Caco-2 (cell line): ENCODE measurements around the gene NFATC1. TPM values are rescaled to one million over a fixed set of nuclear protein-coding genes. Genes with fewer than 3 reads are reported as not detected.

Experiments
- BruUV-seq: library from RNA; stranded (reverse); fragments of 400-500 nt; replicated peaks from 2 replicates; lab custom pipeline; 2021; lab: Mats Ljungman, UMichigan
- CTCF ChIA-PET: fragments of 300-600 bp; sonication (Branson Sonifier 250); formaldehyde crosslinking; loops from one replicate; lab custom pipeline; 2022; ENCODE audit warnings: antibody characterized with exemption; lab: Charles Lee
- POLR2A ChIA-PET: fragments of 300-600 bp; sonication (Branson Sonifier 250); formaldehyde crosslinking; loops from one replicate; lab custom pipeline; 2022; ENCODE audit warnings: antibody characterized with exemption; lab: Charles Lee
- DNase-seq, 2 experiments: peaks; one replicate each; pipeline versions ENCODE4 v3.0.0 to v3.0.0-alpha.2; 2020 to 2022
- H3K27me3 ChIP-seq: replicated peaks from 2 replicates; pipeline ENCODE4 v1.6.0; 2011; ENCODE audit warnings: low read length; ENCODE audit not compliant: control insufficient read depth, insufficient read depth
- H3K36me3 ChIP-seq: 2 replicates; pipeline ENCODE4 v1.5.1; 2011; ENCODE audit warnings: low read length; ENCODE audit not compliant: control insufficient read depth, insufficient read depth
- H3K4me1 ChIP-seq: fragments of 250-450 bp; sonication (Bioruptor Pico); 2 replicates; pipeline ENCODE4 v1.5.1; 2020; ENCODE audit warnings: mild to moderate bottlenecking
- H3K4me3 ChIP-seq: 2 replicates; pipeline ENCODE4 v1.5.1; 2011; ENCODE audit warnings: low read depth, mild to moderate bottlenecking, control low read depth, low read length
- H3K9me3 ChIP-seq: fragments of 250-450 bp; sonication (Bioruptor Pico); 2 replicates; pipeline ENCODE4 v1.5.1; 2020; ENCODE audit warnings: mild to moderate bottlenecking, moderate library complexity
- H3K27ac Mint-ChIP-seq: one replicate; pipeline ENCODE4 v1.8.0; 2022; ENCODE audit warnings: mixed read lengths; ENCODE audit not compliant: unreplicated experiment
- H3K27me3 Mint-ChIP-seq: one replicate; pipeline ENCODE4 v1.8.0; 2022; ENCODE audit warnings: mixed read lengths; ENCODE audit not compliant: insufficient read depth, unreplicated experiment
- H3K36me3 Mint-ChIP-seq: one replicate; pipeline ENCODE4 v1.8.0; 2022; ENCODE audit warnings: mild to moderate bottlenecking, mixed read lengths; ENCODE audit not compliant: insufficient read depth, unreplicated experiment
- H3K4me1 Mint-ChIP-seq: one replicate; pipeline ENCODE4 v1.8.0; 2022; ENCODE audit warnings: low read depth, mixed read lengths; ENCODE audit not compliant: unreplicated experiment
- H3K4me3 Mint-ChIP-seq: one replicate; pipeline ENCODE4 v1.8.0; 2022; ENCODE audit warnings: mild to moderate bottlenecking, moderate library complexity, mixed read lengths; ENCODE audit not compliant: unreplicated experiment
- H3K9me3 Mint-ChIP-seq: one replicate; pipeline ENCODE4 v1.8.0; 2022; ENCODE audit warnings: mixed read lengths; ENCODE audit not compliant: unreplicated experiment
- CTCF ChIP-seq, 2 experiments: fragments of 200-600 bp in 1 of 2; IDR thresholded peaks; 1 replicate in 1 of 2; 2 replicates in 1 of 2; pipeline versions ENCODE4 v1.5.1 to v1.8.0; 2011 to 2022; ENCODE audit warnings: antibody characterized with exemption in 1 of 2, control low read depth in 1 of 2, inconsistent platforms in 1 of 2, low read depth in 1 of 2, low read length in 1 of 2, mild to moderate bottlenecking in 1 of 2, moderate library complexity in 1 of 2; ENCODE audit not compliant: insufficient read depth in 1 of 2, severe bottlenecking in 1 of 2, unreplicated experiment in 1 of 2
- intact Hi-C: fragments of 100-400 bp; cut with micrococcal nuclease; formaldehyde crosslinking; loops from one replicate; pipeline ENCODE4 v1.10.0; 2022; ENCODE audit not compliant: unreplicated experiment
- total RNA-seq: library from RNA; stranded (reverse); gene quantifications from 2 replicates; pipeline ENCODE4 v1.2.3, GENCODE V29; 2022

NFATC1 gene
- total RNA-seq, 1 experiment from 2014 or later: 0.66 TPM

DNA sequence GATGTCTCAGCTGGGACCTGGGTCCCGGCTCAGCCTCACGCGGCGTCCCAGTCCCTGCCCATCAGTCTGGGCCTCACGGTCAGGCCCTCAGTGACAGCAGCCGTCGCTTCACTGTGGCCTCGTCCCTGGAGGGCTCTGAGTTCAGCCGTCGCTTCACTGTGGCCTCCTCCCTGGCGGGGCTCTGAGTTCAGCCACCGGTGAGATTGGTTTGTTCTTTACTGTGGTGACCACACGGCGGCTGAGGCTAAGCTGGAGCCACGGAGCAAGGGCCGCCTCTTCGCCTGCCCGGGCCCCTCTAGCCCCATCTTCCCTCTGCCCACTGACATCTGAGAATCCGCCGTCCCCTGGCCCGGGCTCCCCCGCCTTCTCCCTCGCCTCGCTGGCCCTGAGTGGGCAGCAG lies 51.2 kb downstream of the NFATC1 start:
- no peak for TF ChIP-seq CTCF (IDR thresholded peaks at IDR 0.05; ENCODE audit: insufficient read depth in 1 of 2, low read depth in 1 of 2, low read length in 1 of 2, severe bottlenecking in 1 of 2, unreplicated experiment in 1 of 2)
- intact Hi-C loops: no loop called here

DNA sequence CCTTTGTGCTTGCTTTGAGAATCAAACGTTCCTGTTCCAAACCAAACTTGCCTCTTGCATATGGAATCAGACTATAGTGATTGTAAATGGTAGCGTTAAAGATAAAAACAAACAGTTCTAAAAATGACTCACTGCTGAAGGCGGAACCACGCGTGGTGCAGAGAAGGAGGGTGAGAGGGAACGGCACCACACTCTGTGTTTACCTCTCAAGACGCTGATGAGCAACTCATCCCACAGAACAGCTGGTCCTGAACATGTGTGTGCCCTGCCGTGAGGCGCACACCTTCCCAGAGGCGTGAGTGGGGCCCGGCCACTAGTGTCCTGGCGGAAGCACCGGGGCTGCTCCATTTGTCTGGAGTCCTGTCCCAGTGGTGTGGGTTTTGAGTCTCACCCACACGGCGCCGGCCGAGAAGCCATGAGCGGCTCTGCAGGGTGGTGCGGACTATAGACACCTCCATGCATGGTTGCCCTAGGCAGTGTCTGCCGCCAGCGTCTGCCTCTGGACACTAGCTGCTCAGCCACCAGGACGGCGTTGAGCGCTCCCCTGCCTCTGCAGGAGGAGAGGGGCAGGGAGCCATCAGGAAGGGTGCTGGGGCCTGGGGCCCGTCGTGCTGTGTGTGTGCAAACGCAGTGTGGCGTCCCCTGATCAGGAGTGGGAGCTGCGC lies 52.1 kb downstream of the NFATC1 start:
- ChIA-PET CTCF (no interaction called here), POLR2A (no interaction called here)
- no TSS peak for BruUV-seq
- no peaks in the 10 kb centered on the region for H3K9me3 Mint-ChIP-seq
- H3K27me3 Mint-ChIP-seq: no peaks in the 10 kb centered on the region
- Histone ChIP-seq H3K9me3 (no peaks in the 10 kb centered on the region), H3K27me3 (no peaks in the 10 kb centered on the region), H3K36me3 (no peaks in the 10 kb centered on the region), H3K4me3 (no peak overlapping the region), H3K4me1 (no peaks in the 10 kb centered on the region)
- intact Hi-C loops: no loop called here
- H3K4me3 Mint-ChIP-seq: no peak overlapping the region
- H3K27ac Mint-ChIP-seq: no peak overlapping the region
- H3K4me1 Mint-ChIP-seq: no peaks in the 10 kb centered on the region
- DNase-seq: no peak
- TF ChIP-seq CTCF (IDR thresholded peaks at IDR 0.05; ENCODE audit: insufficient read depth in 1 of 2, low read depth in 1 of 2, low read length in 1 of 2, severe bottlenecking in 1 of 2, unreplicated experiment in 1 of 2): no peak
- H3K36me3 Mint-ChIP-seq: no peaks in the 10 kb centered on the region

More for the DNA sequence above, 51.2 kb downstream of the NFATC1 start:
- Mint-ChIP-seq H3K36me3 (no peaks in the 10 kb centered on the region), H3K27me3 (no peaks in the 10 kb centered on the region), H3K4me1 (no peaks in the 10 kb centered on the region), H3K27ac (no peak overlapping the region), H3K9me3 (no peaks in the 10 kb centered on the region), H3K4me3 (no peak overlapping the region)
- Histone ChIP-seq H3K4me3 (no peak overlapping the region), H3K36me3 (no peaks in the 10 kb centered on the region), H3K9me3 (no peaks in the 10 kb centered on the region), H3K4me1 (no peaks in the 10 kb centered on the region), H3K27me3 (no peaks in the 10 kb centered on the region)
- BruUV-seq: no TSS peak
- ChIA-PET POLR2A (no interaction called here), CTCF (no interaction called here)
- no peak for DNase-seq

DNA sequence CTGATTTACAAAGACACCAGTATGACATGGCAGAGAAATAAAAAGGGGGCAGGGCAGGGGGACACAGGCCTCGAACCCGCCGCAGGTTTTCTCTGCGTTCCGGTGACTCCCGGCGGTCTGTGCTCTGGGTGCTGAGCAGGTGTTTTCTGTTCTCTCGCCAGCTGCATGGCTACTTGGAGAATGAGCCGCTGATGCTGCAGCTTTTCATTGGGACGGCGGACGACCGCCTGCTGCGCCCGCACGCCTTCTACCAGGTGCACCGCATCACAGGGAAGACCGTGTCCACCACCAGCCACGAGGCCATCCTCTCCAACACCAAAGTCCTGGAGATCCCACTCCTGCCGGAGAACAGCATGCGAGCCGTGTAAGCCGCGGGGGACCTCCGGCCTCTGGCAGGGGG lies 52.9 kb downstream of the NFATC1 start:
- no peak for TF ChIP-seq CTCF (IDR thresholded peaks at IDR 0.05; ENCODE audit: insufficient read depth in 1 of 2, low read depth in 1 of 2, low read length in 1 of 2, severe bottlenecking in 1 of 2, unreplicated experiment in 1 of 2)
- Mint-ChIP-seq H3K36me3 (no peaks in the 10 kb centered on the region), H3K4me3 (no peak overlapping the region), H3K27me3 (no peaks in the 10 kb centered on the region), H3K9me3 (no peaks in the 10 kb centered on the region), H3K4me1 (no peaks in the 10 kb centered on the region), H3K27ac (no peak overlapping the region)
- no peaks in the 10 kb centered on the region for H3K9me3 ChIP-seq
- no peaks in the 10 kb centered on the region for H3K36me3 ChIP-seq
- BruUV-seq: no TSS peak
- intact Hi-C loops: no loop called here
- DNase-seq: no peak
- no peaks in the 10 kb centered on the region for H3K4me1 ChIP-seq
- H3K27me3 ChIP-seq: no peaks in the 10 kb centered on the region
- ChIA-PET CTCF (no interaction called here), POLR2A (no interaction called here)
- no peak overlapping the region for H3K4me3 ChIP-seq
